Hepatocyte (in vitro differentiated cells): Measurements from ENCODE around the gene CTSW. TPM values are rescaled to one million over a fixed set of nuclear protein-coding genes. Genes with fewer than 3 reads are reported as not detected.
"Not testable (repeated sequence)": the region's sequence is repeated elsewhere in the genome, so short reads cannot be mapped to it uniquely, and the experiment has no call there.

ENCODE experiments used
- DNase-seq: peaks from one replicate; pipeline ENCODE4 v3.0.0-alpha.2; 2016; ENCODE audit warnings: low spot score
- H2AFZ ChIP-seq: fragments of 200-600 bp; sonication (generic); 2 replicates; pipeline ENCODE4 v1.6.0; 2016; ENCODE audit warnings: antibody characterized with exemption, mild to moderate bottlenecking
- H3K27ac ChIP-seq: fragments of 200-600 bp; sonication (generic); 2 replicates; pipeline ENCODE4 v1.5.1; 2016; ENCODE audit warnings: mild to moderate bottlenecking
- H3K27me3 ChIP-seq: fragments of 200-600 bp; sonication (generic); 2 replicates; pipeline ENCODE4 v1.6.1; 2016
- H3K36me3 ChIP-seq: fragments of 200-600 bp; sonication (generic); replicated peaks from 2 replicates; pipeline ENCODE4 v1.5.1; 2016; ENCODE audit warnings: low read depth; ENCODE audit not compliant: insufficient read depth
- H3K4me1 ChIP-seq: fragments of 200-600 bp; sonication (generic); 2 replicates; pipeline ENCODE4 v1.5.1; 2016; ENCODE audit warnings: mild to moderate bottlenecking, moderate library complexity; ENCODE audit not compliant: insufficient read depth
- H3K4me2 ChIP-seq: fragments of 200-600 bp; sonication (generic); 2 replicates; pipeline ENCODE4 v1.6.0; 2016
- H3K4me3 ChIP-seq: fragments of 200-600 bp; sonication (generic); 2 replicates; pipeline ENCODE4 v1.5.1; 2016; ENCODE audit warnings: mild to moderate bottlenecking
- H3K79me2 ChIP-seq: fragments of 200-600 bp; sonication (generic); 2 replicates; pipeline ENCODE4 v1.6.0; 2017; ENCODE audit warnings: mild to moderate bottlenecking
- H3K9me2 ChIP-seq: fragments of 200-600 bp; sonication (generic); replicated peaks from 2 replicates; pipeline ENCODE4 v1.6.0; 2017; ENCODE audit warnings: mild to moderate bottlenecking; ENCODE audit not compliant: insufficient read depth
- H3K9me3 ChIP-seq: fragments of 200-600 bp; sonication (generic); 2 replicates; pipeline ENCODE4 v1.5.1; 2016; ENCODE audit warnings: low read depth, mild to moderate bottlenecking
- H4K20me1 ChIP-seq: fragments of 200-600 bp; sonication (generic); 2 replicates; pipeline ENCODE4 v1.6.0; 2016; ENCODE audit warnings: mild to moderate bottlenecking; ENCODE audit not compliant: insufficient read depth, poor library complexity, severe bottlenecking
- CTCF ChIP-seq: fragments of 200-600 bp; sonication (generic); IDR thresholded peaks from 2 replicates; pipeline ENCODE4 v1.5.1; 2016; ENCODE audit warnings: antibody characterized with exemption, mild to moderate bottlenecking; ENCODE audit not compliant: poor library complexity
- EZH2 ChIP-seq: fragments of 200-600 bp; sonication (generic); IDR thresholded peaks from 2 replicates; pipeline ENCODE4 v1.6.1; 2016; ENCODE audit warnings: antibody characterized with exemption, mild to moderate bottlenecking, borderline replicate concordance
- EZH2phosphoT487 ChIP-seq: fragments of 200-600 bp; sonication (generic); IDR thresholded peaks from one replicate; pipeline ENCODE4 v1.6.1; 2018; ENCODE audit warnings: antibody characterized with exemption, mild to moderate bottlenecking, low read depth, moderate library complexity; ENCODE audit not compliant: unreplicated experiment, severe bottlenecking
- WGBS: methylation state at CpG from one replicate; pipeline ENCODE4 v1.1.6; 2016; ENCODE audit warnings: low lambda C conversion rate; ENCODE audit errors: missing lambda C conversion rate; 5-methylcytosine and 5-hydroxymethylcytosine counted together
- polyA plus RNA-seq: library from polyadenylated mRNA; unstranded; fragments of >200 nt; fragmentation: Nextera tagmentation; extraction: Ambion mirVana; gene quantifications from 2 replicates; pipeline ENCODE4 v1.2.1, GENCODE V29; 2016
- total RNA-seq: library from RNA; depleted of rRNA; stranded (reverse); fragments of >200 nt; gene quantifications from 2 replicates; pipeline ENCODE4 v1.2.3, GENCODE V29; 2014

CTSW gene
- total and polyA plus RNA-seq, 2 experiments from 2014 or later: 0.15 TPM; not detected in 1

GRCh38 chr11:65890324-65891218, 10.9 kb downstream of the CTSW start, which contains the start of gene CCDC85B:
TSS of gene CCDC85B (plus strand) at chr11:65890673. CDS start at chr11:65890784, 111 bp downstream.
- peak within 1 kb of the TSS; percentile 57 for H2AFZ ChIP-seq
- no peaks in the 10 kb centered on the region for H3K36me3 ChIP-seq
- peak; percentile 98 for DNase-seq
- peak within 1 kb of the TSS; percentile 98 for H3K27ac ChIP-seq
- peak within 1 kb of the TSS; percentile 92 for H3K4me2 ChIP-seq
- H3K4me1 ChIP-seq: peaks cover 43% of the 10 kb centered on the region
- no peaks in the 10 kb centered on the region for H4K20me1 ChIP-seq
- WGBS: 1% methylated on average over 73 of the region's 94 CpGs
- H3K27me3 ChIP-seq: no peaks in the 10 kb centered on the region
- no peak for TF ChIP-seq EZH2phosphoT487
- peak; percentile 32 for TF ChIP-seq CTCF
- TF ChIP-seq EZH2: no peak
- H3K9me2 ChIP-seq: no peaks in the 10 kb centered on the region
- peaks cover 25% of the 10 kb centered on the region for H3K79me2 ChIP-seq
- H3K9me3 ChIP-seq: no peaks in the 10 kb centered on the region
- H3K4me3 ChIP-seq: peak within 1 kb of the TSS; percentile 71

- peak overlapping the region; percentile 92 for H3K4me2 ChIP-seq
- peak overlapping the region; percentile 71 for H3K4me3 ChIP-seq
- H3K9me2 ChIP-seq: no peaks in the 10 kb centered on the region
- no peaks in the 10 kb centered on the region for H3K36me3 ChIP-seq
- no peaks in the 10 kb centered on the region for H4K20me1 ChIP-seq
- peaks cover 21% of the 10 kb centered on the region for H3K79me2 ChIP-seq
- peak overlapping the region; percentile 45 for H2AFZ ChIP-seq
- 10% methylated on average over 56 of the region's 57 CpGs for WGBS
- H3K9me3 ChIP-seq: no peaks in the 10 kb centered on the region
- H3K4me1 ChIP-seq: peaks cover 42% of the 10 kb centered on the region
- H3K27me3 ChIP-seq: no peaks in the 10 kb centered on the region
- peak; percentile 19 for TF ChIP-seq CTCF
- TF ChIP-seq EZH2phosphoT487: no peak
- no peak for DNase-seq
- peak overlapping the region; percentile 91 for H3K27ac ChIP-seq
These were observed 11.8 kb downstream of the CTSW start for GRCh38 chr11:65891219-65892136.

GRCh38 chr11:65892137-65892540, 12.5 kb downstream of the CTSW start:
- not testable (repeated sequence) for H4K20me1 ChIP-seq, H3K9me2 ChIP-seq, H3K4me3 ChIP-seq, H2AFZ ChIP-seq, H3K27me3 ChIP-seq, H3K36me3 ChIP-seq, DNase-seq, H3K27ac ChIP-seq, H3K9me3 ChIP-seq
- Histone ChIP-seq H3K79me2 (peaks cover 14% of the 10 kb centered on the region), H3K4me1 (peaks cover 36% of the 10 kb centered on the region), H3K4me2 (peak overlapping the region; percentile 92)
- WGBS: 81% methylated on average over 5 of the region's 5 CpGs
